WI38 (cell line): ENCODE data around the gene COMT.

ENCODE experiments used
- H3K4me3 ChIP-seq: 2 replicates; pipeline ENCODE4 v1.5.1; 2011; ENCODE audit warnings: low read depth, mild to moderate bottlenecking, control low read depth, low read length
- CTCF ChIP-seq: IDR thresholded peaks from 2 replicates; pipeline ENCODE4 v1.5.1; 2012; ENCODE audit warnings: low read depth, mild to moderate bottlenecking, control low read depth, low read length

COMT gene

DNA sequence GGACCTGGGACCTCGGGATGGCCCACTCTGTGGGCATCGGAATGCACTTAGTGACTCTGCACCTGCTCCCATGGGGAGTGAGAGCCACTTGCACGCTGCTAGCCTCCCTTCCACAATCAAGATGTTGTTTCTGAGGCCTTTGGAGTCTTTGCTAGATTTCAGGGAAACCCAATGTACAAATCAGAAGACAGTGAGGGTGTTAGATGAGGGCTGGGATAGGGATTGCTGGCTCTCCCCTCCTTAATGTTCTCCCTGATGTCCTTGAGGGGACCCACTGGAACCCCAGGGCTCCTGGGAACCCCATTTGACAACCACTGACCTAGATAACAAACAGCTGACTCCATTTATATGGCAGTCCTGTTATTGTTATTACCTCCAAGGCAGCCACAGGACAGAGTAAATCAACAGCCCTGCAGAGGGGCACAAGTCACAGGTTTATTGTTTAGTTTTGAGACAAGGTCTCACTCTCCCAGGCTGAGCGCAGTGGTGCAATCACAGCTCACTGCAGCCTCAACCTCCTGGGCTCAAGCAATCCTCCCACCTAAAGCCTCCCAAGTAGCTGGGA is 31.3 kb upstream of the COMT start:
- H3K4me3 ChIP-seq = no peak overlapping the region
- no peak for TF ChIP-seq CTCF

DNA sequence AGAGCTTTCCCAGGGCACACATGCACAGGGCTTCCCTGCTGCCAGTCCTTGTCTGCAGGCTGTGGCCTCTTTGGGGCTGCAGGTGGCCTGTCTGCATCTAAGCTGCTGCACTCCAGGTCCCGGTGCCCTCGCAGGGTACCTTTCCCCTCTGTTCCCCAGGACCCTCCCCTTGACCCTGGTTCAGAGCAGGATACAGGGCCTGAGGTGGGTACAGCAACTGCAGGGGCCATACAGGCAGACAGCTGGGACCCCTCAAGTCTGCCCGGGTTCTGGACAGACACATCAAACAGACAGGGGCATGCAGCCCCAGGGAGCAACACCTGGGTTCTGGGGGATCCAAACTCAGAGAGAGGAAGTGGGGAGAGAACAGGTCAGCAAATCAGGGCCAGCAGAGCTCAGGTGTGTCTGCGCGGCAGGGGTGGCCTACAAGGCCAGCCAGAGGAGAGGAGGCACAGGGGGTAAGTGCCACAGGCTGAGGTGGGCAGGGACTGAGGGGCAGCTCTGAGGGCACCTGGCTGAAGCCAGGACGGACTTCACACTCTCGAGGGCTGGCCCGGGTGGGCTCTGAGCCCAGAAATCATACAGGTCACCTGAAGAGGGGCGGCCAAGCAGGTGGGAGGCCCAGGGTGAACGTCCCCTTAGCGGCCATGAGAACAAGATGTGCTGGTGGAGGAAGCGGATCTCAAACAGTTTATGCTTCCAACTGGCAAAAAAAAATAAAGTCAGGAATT is 29.9 kb upstream of the COMT start:
- no peak overlapping the region for H3K4me3 ChIP-seq
- TF ChIP-seq CTCF = no peak

GRCh38 chr22:19912271-19912999 is 29.1 kb upstream of the COMT start:
- no peak for TF ChIP-seq CTCF
- no peak overlapping the region for H3K4me3 ChIP-seq

DNA sequence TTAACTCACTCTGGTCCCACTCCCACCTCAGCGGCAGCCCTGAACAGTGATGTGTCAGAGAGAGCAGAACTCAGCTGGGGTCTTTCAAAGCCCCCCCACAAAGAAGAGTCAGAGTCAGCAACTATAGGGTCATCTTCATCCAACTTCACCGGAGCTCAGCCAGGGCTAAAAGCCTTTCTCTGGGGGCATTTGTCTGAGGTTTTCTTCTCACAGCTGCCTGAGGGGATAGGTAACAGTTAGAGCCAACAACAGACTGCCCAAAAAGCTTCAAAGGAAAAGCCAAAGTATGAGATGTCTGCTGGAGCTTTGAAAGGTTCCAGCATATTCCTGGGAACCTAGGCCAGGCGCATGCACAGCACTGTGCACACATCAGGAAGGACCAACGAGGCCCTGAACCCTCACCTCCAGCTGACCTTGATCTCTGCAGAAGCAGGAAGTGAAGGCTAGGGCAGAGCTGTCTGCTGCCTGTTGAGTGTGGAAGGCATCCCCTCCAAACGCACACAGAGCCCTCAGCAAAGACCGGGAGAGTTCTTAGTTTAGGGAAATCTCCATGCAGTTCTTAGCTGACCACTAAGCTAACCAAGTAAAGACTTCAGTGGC is 28.1 kb upstream of the COMT start:
- no peak overlapping the region for H3K4me3 ChIP-seq
- TF ChIP-seq CTCF = no peak

- no peak overlapping the region for H3K4me3 ChIP-seq
- no peak for TF ChIP-seq CTCF
These were observed 27.2 kb upstream of the COMT start for GRCh38 chr22:19914201-19914943.

GRCh38 chr22:19915287-19915954 is 26.2 kb upstream of the COMT start:
- TF ChIP-seq CTCF = no peak
- H3K4me3 ChIP-seq = no peak overlapping the region
